Thyroid gland (tissue), 4 donors: ENCODE measurements around the gene CCDC51. TPM values are rescaled to one million over a fixed set of nuclear protein-coding genes. Genes with fewer than 3 reads are reported as not detected.

ENCODE experiments used
- DNase-seq, 2 donors: peaks; one replicate each; pipeline ENCODE4 v3.0.0-alpha.2; 2019
- H3K27ac ChIP-seq, 3 donors: fragments of 200-600 bp; sonication (generic); 1 replicate in 2 of 3; 2 replicates in 1 of 3; pipeline ENCODE4 v1.5.1; 2016 to 2019; ENCODE audit warnings: mild to moderate bottlenecking in 1 of 3, moderate library complexity in 1 of 3
- H3K27me3 ChIP-seq: fragments of 200-600 bp; sonication (generic); one replicate; pipeline ENCODE4 v1.5.1; 2019
- H3K36me3 ChIP-seq, 2 donors: fragments of 200-600 bp; sonication (generic); one replicate each; pipeline ENCODE4 v1.5.1; 2016 to 2019
- H3K4me1 ChIP-seq, 2 donors: fragments of 200-600 bp; sonication (generic); one replicate each; pipeline ENCODE4 v1.5.1; 2017 to 2019
- H3K4me3 ChIP-seq, 3 donors: fragments of 200-600 bp; sonication (generic); replicated peaks in 1 of 3; 1 replicate in 2 of 3; 2 replicates in 1 of 3; pipeline ENCODE4 v1.5.1; 2016; ENCODE audit warnings: mild to moderate bottlenecking in 1 of 3
- H3K9me3 ChIP-seq: fragments of 200-600 bp; sonication (generic); one replicate; pipeline ENCODE4 v1.5.1; 2017
- CTCF ChIP-seq, 6 experiments: fragments of 200-600 bp in 3 of 6; fragments of 450-650 bp in 3 of 6; sonication (generic) in 3 of 6; IDR thresholded peaks; one replicate each; pipeline ENCODE4 v1.5.1; 2016 to 2019; ENCODE audit warnings: antibody characterized with exemption in 6 of 6, mild to moderate bottlenecking in 2 of 6, inconsistent platforms in 1 of 6, moderate library complexity in 1 of 6
- POLR2A ChIP-seq, 2 donors: fragments of 450-650 bp; IDR thresholded peaks; one replicate each; pipeline ENCODE4 v1.6.1; 2017; ENCODE audit warnings: antibody characterized with exemption in 2 of 2, mild to moderate bottlenecking in 2 of 2, moderate library complexity in 1 of 2
- WGBS, 2 donors: methylation state at CpG; one replicate each; pipeline ENCODE4 v1.1.5; 2017; 5-methylcytosine and 5-hydroxymethylcytosine counted together
- intact Hi-C: fragments of 100-400 bp; cut with DNase I; formaldehyde crosslinking; loops from one replicate; pipeline ENCODE4 v1.15.1; 2023
- total RNA-seq, 4 donors: library from RNA; depleted of rRNA; stranded (reverse); fragments of >200 nt; gene quantifications; one replicate each; pipeline ENCODE4 v1.2.3, GENCODE V29; 2016

CCDC51 gene
- total RNA-seq, 4 donors from 2014 or later = 8.6 to 17.0 (median 15.0) TPM

- WGBS, 2 donors = 87 to 89% methylated on average over 8 to 12 of the region's 13 CpGs
- no peak overlapping the region for H3K27ac ChIP-seq
- no peaks in the 10 kb centered on the region for H3K27me3 ChIP-seq
- intact Hi-C loops = no loop called here
- H3K4me1 ChIP-seq = peaks cover 6 to 20% of the 10 kb centered on the region in 2 donors
- DNase-seq = peak in 1 of 2 donors; percentile 4
- H3K36me3 ChIP-seq = peaks cover 34 to 50% of the 10 kb centered on the region in 2 donors
- no peak for TF ChIP-seq CTCF (IDR thresholded peaks at IDR 0.05)
- no peak for TF ChIP-seq POLR2A (IDR thresholded peaks at IDR 0.05)
- no peaks in the 10 kb centered on the region for H3K9me3 ChIP-seq
- H3K4me3 ChIP-seq = no peak overlapping the region
These were observed 34.5 kb downstream of the CCDC51 start for GRCh38 chr3:48405343-48405881.

- intact Hi-C loops = loop anchor here (5.0 kb wide), 1 partner anchor 143 kb away; no protein-coding TSS in a partner anchor
- H3K4me3 ChIP-seq = no peak overlapping the region
- DNase-seq = peak in 1 of 2 donors; percentile 30
- no peak for TF ChIP-seq CTCF (IDR thresholded peaks at IDR 0.05)
- H3K36me3 ChIP-seq = peaks cover 29 to 43% of the 10 kb centered on the region in 2 donors
- H3K27me3 ChIP-seq = no peaks in the 10 kb centered on the region
- 86 to 91% methylated on average over 19 to 21 of the region's 21 CpGs for WGBS, 2 donors
- H3K9me3 ChIP-seq = no peaks in the 10 kb centered on the region
- H3K4me1 ChIP-seq = peaks cover 6 to 20% of the 10 kb centered on the region in 2 donors
- H3K27ac ChIP-seq = no peak overlapping the region
These were observed 35.2 kb downstream of the CCDC51 start for GRCh38 chr3:48404440-48405342.

GRCh38 chr3:48403533-48404439 is 36.1 kb downstream of the CCDC51 start:
- peak overlapping the region in 2 of 3 donors; percentile 83 to 89 for H3K27ac ChIP-seq
- no peak overlapping the region for H3K4me3 ChIP-seq
- DNase-seq = peak in 1 of 2 donors; percentile 2
- intact Hi-C loops = loop anchor here (5.0 kb wide), 1 partner anchor 144 kb away; no protein-coding TSS in a partner anchor
- H3K4me1 ChIP-seq = peaks cover 6 to 20% of the 10 kb centered on the region in 2 donors
- H3K27me3 ChIP-seq = no peaks in the 10 kb centered on the region
- no peaks in the 10 kb centered on the region for H3K9me3 ChIP-seq
- TF ChIP-seq POLR2A (IDR thresholded peaks at IDR 0.05) (no peak), CTCF (IDR thresholded peaks at IDR 0.05) (no peak)
- peaks cover 20 to 34% of the 10 kb centered on the region in 2 donors for H3K36me3 ChIP-seq
- 90 to 100% methylated on average over 5 to 10 of the region's 15 CpGs for WGBS, 2 donors

- TF ChIP-seq POLR2A (IDR thresholded peaks at IDR 0.05) (no peak), CTCF (IDR thresholded peaks at IDR 0.05) (no peak)
- H3K27ac ChIP-seq = peak overlapping the region; percentile 83 to 96 (median 89)
- DNase-seq = peak in 1 of 2 donors; percentile 2
- peaks cover 6 to 20% of the 10 kb centered on the region in 2 donors for H3K4me1 ChIP-seq
- H3K27me3 ChIP-seq = no peaks in the 10 kb centered on the region
- intact Hi-C loops = loop anchor here (5.0 kb wide), 1 partner anchor 144 kb away; no protein-coding TSS in a partner anchor
- H3K9me3 ChIP-seq = no peaks in the 10 kb centered on the region
- no peak overlapping the region for H3K4me3 ChIP-seq
- WGBS, 2 donors = 51 to 56% methylated on average over 2 to 3 of the region's 3 CpGs
- H3K36me3 ChIP-seq = peaks cover 13 to 25% of the 10 kb centered on the region in 2 donors
These were observed 37.0 kb downstream of the CCDC51 start for GRCh38 chr3:48402907-48403306.
